A549 (cell line): Measurements from ENCODE around the gene ZNF664.

Source experiments
- TF ChIP-seq, protein P1 (sequence below): fragments of >200 bp; sonication (Bioruptor Twin); formaldehyde crosslinking; IDR thresholded peaks from 3 replicates; pipeline ENCODE4 v1.5.1; 2016
- TF ChIP-seq, protein P2 (sequence below): fragments of 450-650 bp; IDR thresholded peaks from 2 replicates; pipeline ENCODE4 v1.6.1; 2014; ENCODE audit warnings: antibody characterized with exemption

- TF ChIP-seq, protein P1, sequence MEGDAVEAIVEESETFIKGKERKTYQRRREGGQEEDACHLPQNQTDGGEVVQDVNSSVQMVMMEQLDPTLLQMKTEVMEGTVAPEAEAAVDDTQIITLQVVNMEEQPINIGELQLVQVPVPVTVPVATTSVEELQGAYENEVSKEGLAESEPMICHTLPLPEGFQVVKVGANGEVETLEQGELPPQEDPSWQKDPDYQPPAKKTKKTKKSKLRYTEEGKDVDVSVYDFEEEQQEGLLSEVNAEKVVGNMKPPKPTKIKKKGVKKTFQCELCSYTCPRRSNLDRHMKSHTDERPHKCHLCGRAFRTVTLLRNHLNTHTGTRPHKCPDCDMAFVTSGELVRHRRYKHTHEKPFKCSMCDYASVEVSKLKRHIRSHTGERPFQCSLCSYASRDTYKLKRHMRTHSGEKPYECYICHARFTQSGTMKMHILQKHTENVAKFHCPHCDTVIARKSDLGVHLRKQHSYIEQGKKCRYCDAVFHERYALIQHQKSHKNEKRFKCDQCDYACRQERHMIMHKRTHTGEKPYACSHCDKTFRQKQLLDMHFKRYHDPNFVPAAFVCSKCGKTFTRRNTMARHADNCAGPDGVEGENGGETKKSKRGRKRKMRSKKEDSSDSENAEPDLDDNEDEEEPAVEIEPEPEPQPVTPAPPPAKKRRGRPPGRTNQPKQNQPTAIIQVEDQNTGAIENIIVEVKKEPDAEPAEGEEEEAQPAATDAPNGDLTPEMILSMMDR = no peak
- TF ChIP-seq, protein P2, sequence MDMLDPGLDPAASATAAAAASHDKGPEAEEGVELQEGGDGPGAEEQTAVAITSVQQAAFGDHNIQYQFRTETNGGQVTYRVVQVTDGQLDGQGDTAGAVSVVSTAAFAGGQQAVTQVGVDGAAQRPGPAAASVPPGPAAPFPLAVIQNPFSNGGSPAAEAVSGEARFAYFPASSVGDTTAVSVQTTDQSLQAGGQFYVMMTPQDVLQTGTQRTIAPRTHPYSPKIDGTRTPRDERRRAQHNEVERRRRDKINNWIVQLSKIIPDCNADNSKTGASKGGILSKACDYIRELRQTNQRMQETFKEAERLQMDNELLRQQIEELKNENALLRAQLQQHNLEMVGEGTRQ = no peak
Measured at GRCh38 chr12:124004233-124004875, 31.3 kb downstream of the ZNF664 start.
